ENCODE measurements around the gene KCNMA1. TPM values are rescaled to one million over a fixed set of nuclear protein-coding genes. Genes with fewer than 3 reads are reported as not detected.

Gene KCNMA1
- polyA plus RNA-seq, 1 donor from 2014 or later = 60.8 TPM

- H3K9me3 ChIP-seq (ENCODE audit: low read length) = no peaks in the 10 kb centered on the region
- H3K27me3 ChIP-seq (ENCODE audit: insufficient read depth, low read depth, low read length) = no peaks in the 10 kb centered on the region
- H3K4me2 ChIP-seq (ENCODE audit: low read length) = no peak overlapping the region
- no peaks in the 10 kb centered on the region for H4K20me1 ChIP-seq (ENCODE audit: insufficient read depth)
- H2AFZ ChIP-seq (ENCODE audit: low read depth, low read length) = no peak overlapping the region
- H3F3A ChIP-seq (ENCODE audit: insufficient read depth, low read length, poor library complexity, severe bottlenecking) = no peaks in the 10 kb centered on the region
- H3K9ac ChIP-seq (ENCODE audit: low read length) = no peak overlapping the region
- H3K9me2 ChIP-seq (ENCODE audit: insufficient read depth, low read length) = no peaks in the 10 kb centered on the region
- H3K4me3 ChIP-seq (ENCODE audit: low read length) = no peak overlapping the region
- no peaks in the 10 kb centered on the region for H3K79me2 ChIP-seq (replicated peaks; ENCODE audit: insufficient read depth, low read length)
- TF ChIP-seq TAF1 (IDR thresholded peaks at IDR 0.05; ENCODE audit: low read depth) (no peak), SMC3 (conservative IDR thresholded peaks at IDR 0.05; ENCODE audit: poor library complexity) (no peak), EZH2 (IDR thresholded peaks at IDR 0.05; ENCODE audit: borderline replicate concordance, insufficient read depth, low read length, poor library complexity, severe bottlenecking) (no peak), EP300 (conservative IDR thresholded peaks at IDR 0.05; ENCODE audit: poor library complexity, severe bottlenecking) (no peak), POLR2AphosphoS5 (IDR thresholded peaks at IDR 0.05) (no peak), CTCF (IDR thresholded peaks at IDR 0.05; ENCODE audit: poor library complexity, severe bottlenecking) (no peak), REST (IDR thresholded peaks at IDR 0.05; ENCODE audit: borderline replicate concordance) (no peak)
- H3K27ac ChIP-seq (ENCODE audit: low read length) = no peak overlapping the region
- H3K36me3 ChIP-seq (ENCODE audit: insufficient read depth, low read length) = no peaks in the 10 kb centered on the region
Observed at GRCh38 chr10:77049146-77049545, 588.5 kb downstream of the KCNMA1 start.

GRCh38 chr10:77045085-77045484, 592.5 kb downstream of the KCNMA1 start:
- Histone ChIP-seq H3K36me3 (ENCODE audit: insufficient read depth, low read length) (no peaks in the 10 kb centered on the region), H3K27ac (ENCODE audit: low read length) (peak overlapping the region; percentile 59), H3K4me2 (ENCODE audit: low read length) (peak overlapping the region; percentile 40), H3K9me2 (ENCODE audit: insufficient read depth, low read length) (no peaks in the 10 kb centered on the region), H3F3A (ENCODE audit: insufficient read depth, low read length, poor library complexity, severe bottlenecking) (no peaks in the 10 kb centered on the region), H2AFZ (ENCODE audit: low read depth, low read length) (no peak overlapping the region), H3K27me3 (ENCODE audit: insufficient read depth, low read depth, low read length) (no peaks in the 10 kb centered on the region), H3K9me3 (ENCODE audit: low read length) (no peaks in the 10 kb centered on the region), H3K4me3 (ENCODE audit: low read length) (peak overlapping the region; percentile 7), H3K79me2 (replicated peaks; ENCODE audit: insufficient read depth, low read length) (no peaks in the 10 kb centered on the region), H3K9ac (ENCODE audit: low read length) (no peak overlapping the region), H4K20me1 (ENCODE audit: insufficient read depth) (peaks cover 3% of the 10 kb centered on the region)
- TF ChIP-seq EP300 (conservative IDR thresholded peaks at IDR 0.05; ENCODE audit: poor library complexity, severe bottlenecking) (peak; percentile 48), EZH2 (IDR thresholded peaks at IDR 0.05; ENCODE audit: borderline replicate concordance, insufficient read depth, low read length, poor library complexity, severe bottlenecking) (no peak), REST (IDR thresholded peaks at IDR 0.05; ENCODE audit: borderline replicate concordance) (no peak), POLR2AphosphoS5 (IDR thresholded peaks at IDR 0.05) (peak; percentile 37)

Data from neural cell (in vitro differentiated cells).